Measurements from ENCODE around the gene CTNND2.

CTNND2 gene

GRCh38 chr5:10936081-10936855 lies 968.0 kb downstream of the CTNND2 start:
- Histone ChIP-seq H3K79me1 (ENCODE audit: low read length) (no peaks in the 10 kb centered on the region), H3K9me3 (ENCODE audit: insufficient read depth, low read depth, low read length) (no peaks in the 10 kb centered on the region), H3K4ac (ENCODE audit: low read depth, low read length) (no peak overlapping the region), H2BK120ac (ENCODE audit: insufficient read depth, low read length, poor library complexity) (no peak overlapping the region), H2AK5ac (ENCODE audit: low read length) (no peak overlapping the region), H3K9ac (ENCODE audit: low read length) (no peak overlapping the region), H4K8ac (ENCODE audit: low read depth, low read length) (no peak overlapping the region), H3K4me3 (ENCODE audit: low read depth, low read length) (no peak overlapping the region), H3K23ac (ENCODE audit: low read length) (no peak overlapping the region), H3K79me2 (ENCODE audit: control insufficient read depth, insufficient read depth, low read length, poor library complexity) (no peaks in the 10 kb centered on the region), H3K27me3 (ENCODE audit: insufficient read depth, low read length) (no peaks in the 10 kb centered on the region), H3K4me2 (ENCODE audit: low read length) (no peak overlapping the region), H3K18ac (ENCODE audit: low read length) (no peak overlapping the region), H4K12ac (ENCODE audit: low read depth, low read length) (no peak overlapping the region), H3K27ac (ENCODE audit: low read depth, low read length) (no peak overlapping the region), H4K91ac (ENCODE audit: low read depth, low read length) (no peak overlapping the region), H3K36me3 (ENCODE audit: control insufficient read depth in 1 of 2, insufficient read depth in 2 of 2, low read length in 2 of 2) (no peaks in the 10 kb centered on the region), H2BK5ac (ENCODE audit: low read depth, low read length, poor library complexity) (no peak overlapping the region), H2AFZ (ENCODE audit: insufficient read depth, low read length, poor library complexity) (no peak overlapping the region), H3K14ac (ENCODE audit: low read length) (no peak overlapping the region), H3K4me1 (ENCODE audit: control insufficient read depth in 1 of 2, insufficient read depth in 2 of 2, low read length in 2 of 2) (no peaks in the 10 kb centered on the region), H2BK12ac (ENCODE audit: low read length) (no peak overlapping the region)
- DNase-seq: peak; percentile 36 to 54
- no CpG with 5 or more reads among the region's 14 CpGs for WGBS (ENCODE audit: extremely low coverage, insufficient coverage, insufficient read length)

DNA sequence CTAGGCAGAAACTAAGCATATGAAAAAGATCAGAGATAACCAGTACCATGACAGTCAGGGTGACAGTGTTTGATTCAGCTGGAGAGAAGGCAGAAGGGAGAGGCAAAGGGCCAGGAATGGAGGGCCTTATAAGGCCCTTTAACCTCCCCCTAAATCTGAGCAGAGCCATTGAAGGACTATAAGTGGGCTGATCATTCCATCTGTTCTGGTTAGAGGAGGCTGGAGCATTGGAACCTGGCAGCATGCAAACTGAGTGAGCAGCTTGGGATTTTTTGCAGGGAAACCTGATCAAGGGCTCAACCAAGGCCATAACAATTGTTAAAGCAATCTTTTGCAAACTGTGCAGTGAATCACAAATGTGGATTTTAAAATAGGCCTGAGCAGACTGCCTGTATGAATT lies 968.7 kb downstream of the CTNND2 start:
- Histone ChIP-seq H3K27me3 (ENCODE audit: insufficient read depth, low read length) (no peaks in the 10 kb centered on the region), H3K79me1 (ENCODE audit: low read length) (no peaks in the 10 kb centered on the region), H3K36me3 (ENCODE audit: control insufficient read depth in 1 of 2, insufficient read depth in 2 of 2, low read length in 2 of 2) (no peaks in the 10 kb centered on the region), H2BK120ac (ENCODE audit: insufficient read depth, low read length, poor library complexity) (no peak overlapping the region), H2AK5ac (ENCODE audit: low read length) (no peak overlapping the region), H3K9ac (ENCODE audit: low read length) (no peak overlapping the region), H3K23ac (ENCODE audit: low read length) (no peak overlapping the region), H4K8ac (ENCODE audit: low read depth, low read length) (no peak overlapping the region), H3K18ac (ENCODE audit: low read length) (no peak overlapping the region), H3K4me1 (ENCODE audit: control insufficient read depth in 1 of 2, insufficient read depth in 2 of 2, low read length in 2 of 2) (no peaks in the 10 kb centered on the region), H3K79me2 (ENCODE audit: control insufficient read depth, insufficient read depth, low read length, poor library complexity) (no peaks in the 10 kb centered on the region), H3K4ac (ENCODE audit: low read depth, low read length) (no peak overlapping the region), H4K91ac (ENCODE audit: low read depth, low read length) (no peak overlapping the region), H2BK12ac (ENCODE audit: low read length) (no peak overlapping the region), H2BK5ac (ENCODE audit: low read depth, low read length, poor library complexity) (no peak overlapping the region), H3K4me3 (ENCODE audit: low read depth, low read length) (no peak overlapping the region), H4K12ac (ENCODE audit: low read depth, low read length) (no peak overlapping the region), H3K4me2 (ENCODE audit: low read length) (no peak overlapping the region), H3K9me3 (ENCODE audit: insufficient read depth, low read depth, low read length) (no peaks in the 10 kb centered on the region), H2AFZ (ENCODE audit: insufficient read depth, low read length, poor library complexity) (no peak overlapping the region), H3K27ac (ENCODE audit: low read depth, low read length) (no peak overlapping the region), H3K14ac (ENCODE audit: low read length) (no peak overlapping the region)
- no peak for DNase-seq

- no CpG with 5 or more reads among the region's 7 CpGs for WGBS (ENCODE audit: extremely low coverage, insufficient coverage, insufficient read length)
- H3K9me3 ChIP-seq (ENCODE audit: insufficient read depth, low read depth, low read length): no peaks in the 10 kb centered on the region
- H3K4me1 ChIP-seq (ENCODE audit: control insufficient read depth in 1 of 2, insufficient read depth in 2 of 2, low read length in 2 of 2): no peaks in the 10 kb centered on the region
- H2BK120ac ChIP-seq (ENCODE audit: insufficient read depth, low read length, poor library complexity): no peak overlapping the region
- no peak for DNase-seq
- no peak overlapping the region for H3K27ac ChIP-seq (ENCODE audit: low read depth, low read length)
- H3K27me3 ChIP-seq (ENCODE audit: insufficient read depth, low read length): no peaks in the 10 kb centered on the region
- no peak overlapping the region for H2BK12ac ChIP-seq (ENCODE audit: low read length)
- no peak overlapping the region for H3K9ac ChIP-seq (ENCODE audit: low read length)
- no peaks in the 10 kb centered on the region for H3K36me3 ChIP-seq (ENCODE audit: control insufficient read depth in 1 of 2, insufficient read depth in 2 of 2, low read length in 2 of 2)
- no peaks in the 10 kb centered on the region for H3K79me2 ChIP-seq (ENCODE audit: control insufficient read depth, insufficient read depth, low read length, poor library complexity)
- H3K4me2 ChIP-seq (ENCODE audit: low read length): no peak overlapping the region
- no peaks in the 10 kb centered on the region for H3K79me1 ChIP-seq (ENCODE audit: low read length)
- H4K8ac ChIP-seq (ENCODE audit: low read depth, low read length): no peak overlapping the region
- H4K91ac ChIP-seq (ENCODE audit: low read depth, low read length): no peak overlapping the region
- no peak overlapping the region for H2AFZ ChIP-seq (ENCODE audit: insufficient read depth, low read length, poor library complexity)
- H4K12ac ChIP-seq (ENCODE audit: low read depth, low read length): no peak overlapping the region
- H3K14ac ChIP-seq (ENCODE audit: low read length): no peak overlapping the region
- H2BK5ac ChIP-seq (ENCODE audit: low read depth, low read length, poor library complexity): no peak overlapping the region
- no peak overlapping the region for H3K18ac ChIP-seq (ENCODE audit: low read length)
- H3K4me3 ChIP-seq (ENCODE audit: low read depth, low read length): no peak overlapping the region
- no peak overlapping the region for H3K4ac ChIP-seq (ENCODE audit: low read depth, low read length)
- H2AK5ac ChIP-seq (ENCODE audit: low read length): no peak overlapping the region
- no peak overlapping the region for H3K23ac ChIP-seq (ENCODE audit: low read length)
Observed at GRCh38 chr5:10934783-10935355, 969.4 kb downstream of the CTNND2 start.

- Histone ChIP-seq H3K4me2 (ENCODE audit: low read length) (no peak overlapping the region), H3K4ac (ENCODE audit: low read depth, low read length) (no peak overlapping the region), H4K8ac (ENCODE audit: low read depth, low read length) (no peak overlapping the region), H3K23ac (ENCODE audit: low read length) (no peak overlapping the region), H4K91ac (ENCODE audit: low read depth, low read length) (no peak overlapping the region), H3K18ac (ENCODE audit: low read length) (no peak overlapping the region), H3K79me1 (ENCODE audit: low read length) (no peaks in the 10 kb centered on the region), H3K4me1 (ENCODE audit: control insufficient read depth in 1 of 2, insufficient read depth in 2 of 2, low read length in 2 of 2) (no peaks in the 10 kb centered on the region), H3K14ac (ENCODE audit: low read length) (no peak overlapping the region), H3K27ac (ENCODE audit: low read depth, low read length) (no peak overlapping the region), H3K9ac (ENCODE audit: low read length) (no peak overlapping the region), H3K36me3 (ENCODE audit: control insufficient read depth in 1 of 2, insufficient read depth in 2 of 2, low read length in 2 of 2) (no peaks in the 10 kb centered on the region), H2BK5ac (ENCODE audit: low read depth, low read length, poor library complexity) (no peak overlapping the region), H3K27me3 (ENCODE audit: insufficient read depth, low read length) (no peaks in the 10 kb centered on the region), H2BK12ac (ENCODE audit: low read length) (no peak overlapping the region), H2AFZ (ENCODE audit: insufficient read depth, low read length, poor library complexity) (no peak overlapping the region), H4K12ac (ENCODE audit: low read depth, low read length) (no peak overlapping the region), H3K4me3 (ENCODE audit: low read depth, low read length) (no peak overlapping the region), H3K9me3 (ENCODE audit: insufficient read depth, low read depth, low read length) (no peaks in the 10 kb centered on the region), H2AK5ac (ENCODE audit: low read length) (no peak overlapping the region), H2BK120ac (ENCODE audit: insufficient read depth, low read length, poor library complexity) (no peak overlapping the region), H3K79me2 (ENCODE audit: control insufficient read depth, insufficient read depth, low read length, poor library complexity) (no peaks in the 10 kb centered on the region)
- DNase-seq: no peak
- no CpG with 5 or more reads among the region's 4 CpGs for WGBS (ENCODE audit: extremely low coverage, insufficient coverage, insufficient read length)
Observed at GRCh38 chr5:10933121-10933520, 971.1 kb downstream of the CTNND2 start.
